Measurements from ENCODE around the gene KIF13A. TPM values are rescaled to one million over a fixed set of nuclear protein-coding genes. Genes with fewer than 3 reads are reported as not detected.

Gene KIF13A
- total and polyA plus RNA-seq, 2 experiments from 2014 or later, result 8.4 to 28.2 TPM

- no peak for TF ChIP-seq ZNF114 (CRISPR knock-in tag; IDR thresholded peaks at IDR 0.05)
- no peak for TF ChIP-seq CREB1 (CRISPR knock-in tag; IDR thresholded peaks at IDR 0.05; ENCODE audit: low read depth)
- TF ChIP-seq ZNF331 (CRISPR knock-in tag; IDR thresholded peaks at IDR 0.05; ENCODE audit: low read depth), result no peak
- no peak for TF ChIP-seq POLR2AphosphoS5 (IDR thresholded peaks at IDR 0.05; ENCODE audit: low read depth)
- TF ChIP-seq NANOG (IDR thresholded peaks at IDR 0.05; ENCODE audit: borderline replicate concordance), result no peak
Measured at GRCh38 chr6:17962436-17963031, 24.9 kb downstream of the KIF13A start (continued).

DNA sequence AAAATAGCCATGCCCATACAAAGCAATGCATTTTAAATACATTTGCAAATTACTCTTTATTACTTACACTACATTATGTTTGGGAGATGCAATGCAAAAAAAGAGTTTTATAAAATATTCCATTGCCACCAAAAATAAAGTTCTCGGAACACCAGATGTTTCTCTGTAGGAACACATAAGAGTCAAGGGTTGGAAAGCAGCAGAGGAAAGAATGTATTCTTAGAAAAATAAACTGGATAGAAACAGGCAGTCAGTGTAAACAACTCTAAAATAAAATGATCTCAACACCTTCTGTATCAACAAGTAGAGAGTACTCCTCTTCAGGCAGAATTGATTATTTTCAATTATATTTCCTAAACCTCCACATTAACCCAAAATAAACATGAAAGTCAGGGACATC, 28.1 kb downstream of the KIF13A start:
- DNase-seq (ENCODE audit: low spot score), result no peak
- Histone ChIP-seq H2AFZ (no peak overlapping the region), H3K27me3 (ENCODE audit: insufficient read depth) (no peaks in the 10 kb centered on the region), H3F3A (replicated peaks; ENCODE audit: low read depth) (no peaks in the 10 kb centered on the region), H3K27ac (ENCODE audit: low read depth) (no peak overlapping the region), H3K4me3 (no peak overlapping the region), H3K4me1 (ENCODE audit: insufficient read depth) (peaks cover 16% of the 10 kb centered on the region), H3K79me2 (replicated peaks; ENCODE audit: insufficient read depth) (peaks cover 99% of the 10 kb centered on the region), H3K4me2 (no peak overlapping the region), H4K20me1 (replicated peaks; ENCODE audit: insufficient read depth) (0 out of 2 replicates have a peak, but pooled peaks cover 4% of the 10 kb centered on the region), H3K36me3 (ENCODE audit: insufficient read depth) (no peaks in the 10 kb centered on the region), H3K9me2 (ENCODE audit: insufficient read depth) (no peaks in the 10 kb centered on the region)
- no peak overlapping the region for H3K27ac Mint-ChIP-seq
- H3K36me3 Mint-ChIP-seq (ENCODE audit: low read depth), result peaks cover 3% of the 10 kb centered on the region; the same call in 1 of the 3 replicates
- H3K4me1 Mint-ChIP-seq, result peaks cover 19% of the 10 kb centered on the region
- no peak overlapping the region for H3K4me3 Mint-ChIP-seq
- ATAC-seq, result no peak
- no peaks in the 10 kb centered on the region for H3K9me3 Mint-ChIP-seq
- peaks cover 2% of the 10 kb centered on the region for H3K27me3 Mint-ChIP-seq (ENCODE audit: insufficient read depth, low read depth, poor library complexity)
- TF ChIP-seq, protein P1, sequence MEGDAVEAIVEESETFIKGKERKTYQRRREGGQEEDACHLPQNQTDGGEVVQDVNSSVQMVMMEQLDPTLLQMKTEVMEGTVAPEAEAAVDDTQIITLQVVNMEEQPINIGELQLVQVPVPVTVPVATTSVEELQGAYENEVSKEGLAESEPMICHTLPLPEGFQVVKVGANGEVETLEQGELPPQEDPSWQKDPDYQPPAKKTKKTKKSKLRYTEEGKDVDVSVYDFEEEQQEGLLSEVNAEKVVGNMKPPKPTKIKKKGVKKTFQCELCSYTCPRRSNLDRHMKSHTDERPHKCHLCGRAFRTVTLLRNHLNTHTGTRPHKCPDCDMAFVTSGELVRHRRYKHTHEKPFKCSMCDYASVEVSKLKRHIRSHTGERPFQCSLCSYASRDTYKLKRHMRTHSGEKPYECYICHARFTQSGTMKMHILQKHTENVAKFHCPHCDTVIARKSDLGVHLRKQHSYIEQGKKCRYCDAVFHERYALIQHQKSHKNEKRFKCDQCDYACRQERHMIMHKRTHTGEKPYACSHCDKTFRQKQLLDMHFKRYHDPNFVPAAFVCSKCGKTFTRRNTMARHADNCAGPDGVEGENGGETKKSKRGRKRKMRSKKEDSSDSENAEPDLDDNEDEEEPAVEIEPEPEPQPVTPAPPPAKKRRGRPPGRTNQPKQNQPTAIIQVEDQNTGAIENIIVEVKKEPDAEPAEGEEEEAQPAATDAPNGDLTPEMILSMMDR (conservative IDR thresholded peaks at IDR 0.05; ENCODE audit: low read depth in 2 of 2), result no peak

GRCh38 chr6:17957904-17958620, 29.4 kb downstream of the KIF13A start:
- peaks cover 19% of the 10 kb centered on the region for H3K4me1 Mint-ChIP-seq
- peaks cover 9% of the 10 kb centered on the region; the same call in 2 of the 3 replicates for H3K36me3 Mint-ChIP-seq (ENCODE audit: low read depth)
- no peaks in the 10 kb centered on the region for H3K36me3 ChIP-seq (ENCODE audit: insufficient read depth)
- H3K27me3 ChIP-seq (ENCODE audit: insufficient read depth), result no peaks in the 10 kb centered on the region
- peaks cover 2% of the 10 kb centered on the region for H3K27me3 Mint-ChIP-seq (ENCODE audit: insufficient read depth, low read depth, poor library complexity)
- H2AFZ ChIP-seq, result no peak overlapping the region
- H3K27ac Mint-ChIP-seq, result no peak overlapping the region
- ATAC-seq (no peak; the same call in 2 of the 3 replicates), DNase-seq (ENCODE audit: low spot score) (no peak)
- H3K79me2 ChIP-seq (replicated peaks; ENCODE audit: insufficient read depth), result peaks cover 99% of the 10 kb centered on the region
- no peak overlapping the region; the same call in 2 of the 3 replicates for H3K4me3 Mint-ChIP-seq
- no peak overlapping the region for H3K4me3 ChIP-seq
- H4K20me1 ChIP-seq (replicated peaks; ENCODE audit: insufficient read depth), result 0 out of 2 replicates have a peak, but pooled peaks cover 4% of the 10 kb centered on the region
- peak overlapping the region; percentile 35 for H3K4me2 ChIP-seq
- H3K27ac ChIP-seq (ENCODE audit: low read depth), result no peak overlapping the region
- H3F3A ChIP-seq (replicated peaks; ENCODE audit: low read depth), result no peaks in the 10 kb centered on the region
- peaks cover 16% of the 10 kb centered on the region for H3K4me1 ChIP-seq (ENCODE audit: insufficient read depth)
- H3K9me2 ChIP-seq (ENCODE audit: insufficient read depth), result no peaks in the 10 kb centered on the region
- H3K9me3 Mint-ChIP-seq, result no peaks in the 10 kb centered on the region; the same call in 2 of the 3 replicates
- TF ChIP-seq POLR2AphosphoS5 (IDR thresholded peaks at IDR 0.05; ENCODE audit: low read depth) (no peak), JUNB (IDR thresholded peaks at IDR 0.05; ENCODE audit: unreplicated experiment) (no peak), ZNF331 (CRISPR knock-in tag; IDR thresholded peaks at IDR 0.05; ENCODE audit: low read depth) (no peak), CREB1 (CRISPR knock-in tag; IDR thresholded peaks at IDR 0.05; ENCODE audit: low read depth) (no peak), NANOG (IDR thresholded peaks at IDR 0.05; ENCODE audit: borderline replicate concordance) (no peak), EZH2phosphoT487 (IDR thresholded peaks at IDR 0.05; ENCODE audit: unreplicated experiment) (no peak), EZH2 (IDR thresholded peaks at IDR 0.05; ENCODE audit: low read depth, unreplicated experiment) (no peak)
- TF ChIP-seq, protein P2, sequence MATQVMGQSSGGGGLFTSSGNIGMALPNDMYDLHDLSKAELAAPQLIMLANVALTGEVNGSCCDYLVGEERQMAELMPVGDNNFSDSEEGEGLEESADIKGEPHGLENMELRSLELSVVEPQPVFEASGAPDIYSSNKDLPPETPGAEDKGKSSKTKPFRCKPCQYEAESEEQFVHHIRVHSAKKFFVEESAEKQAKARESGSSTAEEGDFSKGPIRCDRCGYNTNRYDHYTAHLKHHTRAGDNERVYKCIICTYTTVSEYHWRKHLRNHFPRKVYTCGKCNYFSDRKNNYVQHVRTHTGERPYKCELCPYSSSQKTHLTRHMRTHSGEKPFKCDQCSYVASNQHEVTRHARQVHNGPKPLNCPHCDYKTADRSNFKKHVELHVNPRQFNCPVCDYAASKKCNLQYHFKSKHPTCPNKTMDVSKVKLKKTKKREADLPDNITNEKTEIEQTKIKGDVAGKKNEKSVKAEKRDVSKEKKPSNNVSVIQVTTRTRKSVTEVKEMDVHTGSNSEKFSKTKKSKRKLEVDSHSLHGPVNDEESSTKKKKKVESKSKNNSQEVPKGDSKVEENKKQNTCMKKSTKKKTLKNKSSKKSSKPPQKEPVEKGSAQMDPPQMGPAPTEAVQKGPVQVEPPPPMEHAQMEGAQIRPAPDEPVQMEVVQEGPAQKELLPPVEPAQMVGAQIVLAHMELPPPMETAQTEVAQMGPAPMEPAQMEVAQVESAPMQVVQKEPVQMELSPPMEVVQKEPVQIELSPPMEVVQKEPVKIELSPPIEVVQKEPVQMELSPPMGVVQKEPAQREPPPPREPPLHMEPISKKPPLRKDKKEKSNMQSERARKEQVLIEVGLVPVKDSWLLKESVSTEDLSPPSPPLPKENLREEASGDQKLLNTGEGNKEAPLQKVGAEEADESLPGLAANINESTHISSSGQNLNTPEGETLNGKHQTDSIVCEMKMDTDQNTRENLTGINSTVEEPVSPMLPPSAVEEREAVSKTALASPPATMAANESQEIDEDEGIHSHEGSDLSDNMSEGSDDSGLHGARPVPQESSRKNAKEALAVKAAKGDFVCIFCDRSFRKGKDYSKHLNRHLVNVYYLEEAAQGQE (IDR thresholded peaks at IDR 0.05; ENCODE audit: unreplicated experiment), result no peak
- TF ChIP-seq, protein P1 (conservative IDR thresholded peaks at IDR 0.05; ENCODE audit: low read depth in 2 of 2), result no peak
- TF ChIP-seq, protein P3, sequence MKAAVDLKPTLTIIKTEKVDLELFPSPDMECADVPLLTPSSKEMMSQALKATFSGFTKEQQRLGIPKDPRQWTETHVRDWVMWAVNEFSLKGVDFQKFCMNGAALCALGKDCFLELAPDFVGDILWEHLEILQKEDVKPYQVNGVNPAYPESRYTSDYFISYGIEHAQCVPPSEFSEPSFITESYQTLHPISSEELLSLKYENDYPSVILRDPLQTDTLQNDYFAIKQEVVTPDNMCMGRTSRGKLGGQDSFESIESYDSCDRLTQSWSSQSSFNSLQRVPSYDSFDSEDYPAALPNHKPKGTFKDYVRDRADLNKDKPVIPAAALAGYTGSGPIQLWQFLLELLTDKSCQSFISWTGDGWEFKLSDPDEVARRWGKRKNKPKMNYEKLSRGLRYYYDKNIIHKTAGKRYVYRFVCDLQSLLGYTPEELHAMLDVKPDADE (IDR thresholded peaks at IDR 0.05), result no peak

Measured in GM23338 (cell line).